Measurements from ENCODE around the gene CARD11.

The CARD11 gene

DNA sequence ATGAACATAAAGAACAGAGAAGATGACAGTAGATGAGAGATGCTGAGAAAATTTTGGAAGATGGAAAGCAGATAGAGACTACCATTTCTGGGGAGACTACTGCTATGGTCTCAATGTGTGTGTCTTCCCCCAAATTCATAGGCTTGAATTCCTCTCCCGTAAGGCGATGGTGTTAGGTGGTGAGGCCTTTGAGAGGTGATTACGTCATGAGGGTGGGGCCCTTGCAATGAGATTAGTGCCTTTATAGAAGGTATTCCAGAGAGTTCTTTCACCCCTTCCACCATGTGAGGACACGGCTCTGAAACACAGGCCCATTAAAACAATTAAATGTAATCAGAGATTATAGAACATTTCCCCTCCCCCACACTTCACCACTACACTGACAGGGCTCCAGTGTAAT, 23.9 kb downstream of the CARD11 start:
- DNase-seq, result no peak

DNA sequence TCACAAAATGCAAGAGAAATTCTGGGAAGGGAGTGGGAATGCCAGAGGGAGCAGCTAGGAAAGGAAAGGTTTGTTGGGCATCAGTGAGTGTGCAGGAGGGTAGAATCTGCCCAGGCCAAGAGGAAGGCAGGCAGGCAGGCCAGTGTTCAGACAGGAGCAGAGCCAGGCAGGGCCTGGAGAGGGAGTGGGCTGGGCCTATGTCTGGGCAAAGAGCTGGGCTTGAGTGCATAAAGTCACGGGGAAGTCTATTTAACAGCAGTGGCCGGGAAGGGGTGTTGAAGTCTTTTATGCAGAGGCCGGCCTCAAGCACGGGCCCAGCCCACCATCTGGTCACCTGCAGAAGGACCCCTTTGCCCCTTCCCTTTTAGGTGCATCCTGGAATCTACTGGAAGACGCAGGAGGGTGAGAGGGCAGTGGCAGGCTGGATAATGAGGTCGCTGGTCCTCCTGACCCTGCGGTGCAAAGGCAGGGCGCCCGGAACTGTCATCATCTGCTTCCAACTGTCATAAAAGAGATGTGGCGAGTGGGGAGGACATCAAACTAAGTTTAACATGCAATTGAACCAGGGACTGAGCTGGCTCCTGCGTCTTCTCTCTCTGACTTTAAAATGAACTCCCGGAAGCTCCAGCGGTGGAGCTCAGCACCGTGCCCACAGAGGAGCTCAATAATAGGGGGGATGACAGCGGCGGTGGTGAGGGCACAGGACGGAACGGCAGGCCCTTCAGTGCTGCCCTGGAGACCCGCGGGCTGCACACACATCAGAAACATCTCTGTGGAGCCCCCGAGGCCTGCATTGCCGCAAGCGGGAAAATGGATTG, 29.5 kb downstream of the CARD11 start:
- no peak for DNase-seq

DNA sequence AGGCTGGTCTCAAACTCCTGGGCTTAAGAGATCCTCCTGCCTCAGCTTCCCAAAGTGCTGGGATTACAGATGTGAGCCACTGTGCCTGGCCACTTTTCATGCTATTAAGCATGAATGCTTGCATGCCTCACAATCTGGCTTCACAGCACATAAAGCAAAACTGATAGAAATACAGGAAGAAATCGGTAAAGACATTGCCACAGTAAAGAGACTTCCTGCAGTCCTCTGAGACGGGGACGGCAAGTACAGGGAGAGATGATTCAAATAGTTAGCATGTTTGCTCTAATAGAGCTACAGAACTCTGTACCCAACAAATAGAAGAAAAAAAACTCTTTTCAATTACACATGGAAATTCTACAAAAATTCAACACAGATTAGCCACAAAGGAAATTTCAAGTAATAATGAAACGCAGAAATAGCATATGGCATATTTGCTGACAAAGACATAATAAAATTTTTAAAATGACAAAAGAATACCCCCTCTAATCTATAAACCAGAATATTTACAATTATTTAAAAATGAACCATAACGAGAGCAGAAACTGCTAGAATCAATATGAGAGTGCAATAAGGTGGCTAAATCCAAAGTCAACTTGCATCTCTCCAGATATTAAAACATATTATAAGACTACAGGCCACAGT, 32.3 kb downstream of the CARD11 start:
- no peak for DNase-seq

DNA sequence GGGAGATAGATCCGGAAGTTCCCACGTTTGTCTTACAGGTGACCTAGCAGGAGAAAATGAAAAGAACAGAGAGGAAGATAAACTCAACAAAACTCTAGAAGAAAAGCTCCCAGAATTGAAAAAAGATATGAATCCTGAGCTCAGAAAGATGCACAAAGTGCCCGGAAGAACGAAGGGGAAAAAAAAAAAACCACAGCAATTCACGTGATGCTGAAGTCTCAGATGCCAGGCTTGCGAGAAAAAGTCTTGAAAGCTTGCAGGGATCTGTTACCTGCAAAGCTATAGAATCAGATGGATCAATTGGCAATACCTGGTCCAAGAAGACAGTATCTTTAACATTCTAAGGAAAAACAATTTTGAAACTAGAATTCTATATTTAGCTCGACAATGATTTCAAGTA, 33.5 kb downstream of the CARD11 start:
- DNase-seq, result no peak

DNA sequence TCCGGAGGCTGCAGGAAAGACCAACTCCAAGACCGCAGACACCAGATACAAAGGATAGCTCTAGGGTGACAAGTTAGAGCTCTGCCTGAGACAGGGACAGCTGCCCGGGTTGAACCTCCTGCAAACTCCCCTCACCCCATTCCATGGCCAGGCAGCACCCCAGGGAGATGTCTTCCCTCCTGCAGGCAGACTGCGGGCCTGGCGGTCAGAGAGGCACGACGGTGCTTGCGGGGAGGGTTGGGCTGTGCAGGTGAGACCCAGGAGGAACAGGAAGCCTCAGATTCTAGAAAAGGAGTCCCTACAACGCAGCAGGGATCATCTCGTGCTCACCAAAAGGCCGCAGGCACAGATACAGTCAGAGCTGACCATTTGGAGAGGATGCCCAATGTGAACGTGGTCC, 34.6 kb downstream of the CARD11 start:
- no peak for DNase-seq

DNA sequence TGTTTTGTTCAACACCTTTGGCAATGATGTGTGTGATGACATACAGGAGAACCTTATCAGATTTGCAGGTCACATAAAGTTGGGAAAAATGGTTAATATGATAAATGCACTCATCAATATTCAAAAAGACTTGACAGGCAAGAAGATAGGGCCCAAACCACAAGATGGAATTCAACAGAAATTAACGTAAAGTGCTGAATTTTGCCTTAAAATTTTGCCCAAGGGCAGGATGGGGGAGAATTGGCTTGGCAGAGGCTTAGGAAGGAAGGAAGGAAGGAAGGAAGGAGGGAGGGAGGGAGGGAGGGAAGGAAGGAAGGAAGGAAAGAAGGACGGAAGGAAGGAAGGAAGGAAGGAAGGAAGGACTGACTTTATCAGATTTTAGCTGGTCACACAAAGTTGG, 35.3 kb downstream of the CARD11 start:
- DNase-seq, result no peak

DNA sequence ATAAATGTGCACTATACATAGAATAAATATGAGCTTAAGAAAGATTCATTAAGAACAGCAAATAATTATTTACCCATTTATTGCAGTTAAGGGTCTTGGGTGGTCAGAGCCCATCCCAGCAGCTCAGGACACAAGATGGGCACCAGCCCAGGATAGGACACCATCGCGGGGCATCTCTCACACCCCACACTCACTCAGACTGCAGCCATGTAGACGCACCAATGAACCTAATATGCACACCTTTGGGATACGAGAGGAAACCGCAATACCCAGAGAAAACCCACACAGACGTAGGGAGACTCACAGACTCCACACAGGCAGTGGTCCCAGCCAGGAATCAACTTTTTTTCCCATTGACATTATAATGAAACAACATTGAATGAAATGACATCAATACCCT, 36.0 kb downstream of the CARD11 start:
- no peak for DNase-seq

DNA sequence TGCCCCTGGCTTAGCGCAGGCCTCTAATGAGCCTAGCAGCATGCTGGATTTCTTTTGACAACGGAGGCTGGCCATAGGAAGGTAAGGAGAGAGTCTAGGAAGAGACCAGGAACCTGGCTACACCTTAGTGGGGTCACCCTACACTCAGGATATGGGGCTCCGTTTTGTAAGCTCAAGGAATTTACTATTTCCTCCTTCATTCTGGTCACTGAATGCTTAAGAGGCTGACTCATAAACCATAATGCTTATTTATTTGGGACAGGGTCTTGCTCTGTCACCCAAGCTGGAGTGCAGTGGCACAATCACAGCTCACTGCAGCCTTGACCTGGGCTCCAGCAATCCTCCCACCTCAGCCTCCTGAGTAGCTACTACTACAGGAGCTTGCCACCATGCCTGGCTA, 38.4 kb downstream of the CARD11 start:
- DNase-seq, result no peak

DNA sequence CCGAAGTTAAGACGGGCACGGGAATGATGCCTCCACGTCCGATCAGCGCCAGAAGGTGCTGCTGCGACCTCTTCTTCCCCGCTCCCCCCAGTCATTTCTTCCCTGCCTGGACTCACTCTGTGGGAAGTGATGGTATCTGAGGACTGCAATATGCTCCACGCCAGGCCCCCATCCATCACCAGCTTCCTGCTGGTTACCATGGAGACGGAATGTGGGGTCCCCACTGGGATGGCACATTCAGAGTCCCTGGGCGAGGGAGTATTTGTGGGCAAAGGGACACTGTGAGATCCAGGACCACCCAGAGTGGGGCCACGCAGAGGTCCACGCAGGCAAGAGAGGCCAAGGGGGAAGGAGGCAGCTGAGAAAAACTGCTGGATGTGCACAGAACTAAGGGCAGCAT, 39.7 kb downstream of the CARD11 start:
- no peak for DNase-seq

DNA sequence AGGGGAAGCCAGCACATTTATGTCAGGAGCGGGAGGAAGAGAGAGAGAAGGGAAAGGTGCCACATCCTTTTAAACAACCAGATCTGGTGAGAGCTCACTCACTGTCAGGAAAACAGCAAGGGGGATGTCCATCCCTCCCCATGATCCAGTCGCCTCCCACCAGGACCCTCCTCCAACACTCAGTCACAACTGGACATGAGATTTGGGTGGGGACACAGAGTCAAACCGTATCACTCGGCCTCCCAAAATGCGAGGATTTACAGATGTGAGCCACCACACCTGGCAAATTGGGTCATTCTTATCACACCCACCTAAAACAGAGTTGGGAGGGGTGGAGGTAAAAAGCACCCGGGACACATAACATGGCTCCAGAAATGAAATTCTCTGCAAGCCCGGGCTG, 41.0 kb downstream of the CARD11 start:
- no peak for DNase-seq

DNA sequence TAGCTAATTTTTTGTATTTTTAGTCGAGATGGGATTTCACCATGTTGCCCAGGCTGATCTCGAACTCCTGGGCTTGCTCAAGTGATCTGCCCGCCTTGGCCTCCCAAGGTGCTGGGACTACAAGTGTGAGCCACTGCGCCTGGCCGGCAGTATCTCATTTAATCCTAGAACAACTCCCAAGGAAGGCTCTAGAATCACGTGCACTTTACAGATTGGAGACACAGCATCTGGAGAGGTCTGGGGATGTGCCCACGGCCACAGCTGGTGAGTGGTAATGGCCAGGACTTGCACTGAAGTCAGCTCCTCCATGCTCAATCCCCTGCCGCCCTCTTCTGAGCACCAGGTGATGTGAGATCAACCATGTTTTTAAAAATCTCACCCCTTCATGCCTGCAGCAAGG, 43.1 kb downstream of the CARD11 start:
- DNase-seq, result no peak

DNA sequence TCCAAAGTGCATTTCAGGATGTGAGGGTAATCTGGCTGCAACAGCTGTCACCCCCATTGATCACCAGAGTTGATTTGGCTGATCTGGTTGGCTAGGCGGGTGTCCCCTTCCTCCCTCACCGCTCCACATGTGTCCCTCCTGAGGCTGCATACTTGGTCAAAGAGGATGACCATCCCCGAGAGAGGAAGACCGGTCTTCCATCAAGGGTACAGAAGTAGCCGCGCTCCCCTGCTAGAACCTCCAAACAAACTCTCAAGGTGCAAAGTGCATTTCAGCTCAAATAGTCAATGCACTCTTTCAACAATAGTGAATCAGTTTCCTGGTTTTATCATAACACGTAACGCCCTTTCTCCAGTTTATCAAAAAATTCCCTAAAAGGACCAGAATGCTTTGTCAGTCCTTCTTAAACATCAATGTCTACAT, 44.6 kb downstream of the CARD11 start:
- no peak for DNase-seq

DNA sequence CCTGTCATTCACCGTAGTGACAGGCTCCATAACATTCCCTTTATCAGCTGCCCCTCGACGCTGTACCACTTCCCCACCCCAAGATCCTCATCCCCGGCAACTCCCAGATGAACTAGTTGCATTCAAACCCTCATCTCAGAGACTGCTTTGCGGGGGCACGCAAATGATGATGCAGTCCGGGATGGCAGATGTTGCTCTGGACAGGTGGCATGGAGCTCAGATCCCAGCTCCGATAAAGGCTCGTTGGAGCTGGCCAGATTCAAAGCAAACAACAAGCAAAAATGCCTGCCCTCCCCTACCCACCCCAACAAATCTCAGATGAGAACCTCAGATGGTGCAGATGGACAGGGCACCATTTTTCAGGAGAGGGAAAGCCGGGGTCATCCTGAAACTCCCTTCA, 46.7 kb downstream of the CARD11 start:
- no peak for DNase-seq

DNA sequence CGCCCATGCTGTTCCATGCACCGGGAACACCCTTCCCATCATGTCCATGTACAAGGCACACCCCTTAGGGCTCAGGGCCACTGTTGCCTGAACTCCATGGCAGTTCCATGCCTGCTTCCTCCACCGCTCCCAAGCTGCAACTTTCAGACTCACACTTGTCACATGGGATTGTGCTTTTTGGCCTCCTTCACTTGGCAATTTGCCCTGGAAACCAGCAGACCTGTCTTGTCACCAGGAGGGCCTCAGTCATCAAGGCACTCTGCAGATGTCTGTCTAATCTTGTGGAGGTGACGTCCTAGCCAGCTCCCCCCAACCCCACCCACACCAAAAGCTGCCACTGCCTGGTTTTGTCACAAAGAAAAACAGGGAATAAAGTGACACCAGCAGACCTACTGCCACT, 47.5 kb downstream of the CARD11 start:
- no peak for DNase-seq

DNA sequence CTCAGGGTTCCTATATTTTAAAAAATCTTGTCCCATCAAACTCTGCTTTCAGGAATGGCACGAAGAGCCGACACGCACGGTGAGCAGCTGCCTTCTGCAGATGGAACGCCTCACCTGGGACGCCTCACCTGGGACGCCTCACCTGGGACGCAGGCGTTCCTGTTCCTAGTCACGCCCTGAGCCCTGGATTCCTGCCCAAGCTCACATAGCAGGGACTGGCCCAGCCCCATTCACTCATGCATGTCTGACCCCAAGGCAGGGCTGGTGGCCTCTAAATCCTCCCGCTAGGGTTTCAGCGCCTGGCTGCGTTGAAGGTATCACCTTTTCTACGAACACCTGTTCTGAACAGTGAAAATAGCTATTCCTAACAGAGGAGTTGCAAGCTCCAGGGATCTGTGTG, 49.8 kb downstream of the CARD11 start:
- no peak for DNase-seq

DNA sequence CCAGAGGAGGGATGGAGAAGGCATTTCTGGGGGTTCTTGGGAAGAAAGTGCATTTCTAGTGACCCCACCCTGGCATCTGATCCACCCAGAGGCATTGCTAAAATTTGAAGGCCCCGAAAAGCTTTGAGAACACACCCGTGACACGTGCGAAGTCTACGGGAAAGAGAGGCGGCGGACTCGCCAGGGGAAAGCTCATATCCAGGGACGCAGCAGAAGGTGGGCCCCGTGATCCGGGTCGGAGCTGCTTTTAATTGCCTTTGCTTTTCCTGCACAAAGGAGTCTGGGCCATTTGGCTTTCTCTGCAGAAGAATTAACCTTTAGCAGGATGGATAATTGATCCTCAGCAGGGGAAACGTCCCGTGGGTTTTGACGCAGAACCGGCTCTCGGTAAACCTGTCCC, 50.3 kb downstream of the CARD11 start:
- DNase-seq, result no peak

DNA sequence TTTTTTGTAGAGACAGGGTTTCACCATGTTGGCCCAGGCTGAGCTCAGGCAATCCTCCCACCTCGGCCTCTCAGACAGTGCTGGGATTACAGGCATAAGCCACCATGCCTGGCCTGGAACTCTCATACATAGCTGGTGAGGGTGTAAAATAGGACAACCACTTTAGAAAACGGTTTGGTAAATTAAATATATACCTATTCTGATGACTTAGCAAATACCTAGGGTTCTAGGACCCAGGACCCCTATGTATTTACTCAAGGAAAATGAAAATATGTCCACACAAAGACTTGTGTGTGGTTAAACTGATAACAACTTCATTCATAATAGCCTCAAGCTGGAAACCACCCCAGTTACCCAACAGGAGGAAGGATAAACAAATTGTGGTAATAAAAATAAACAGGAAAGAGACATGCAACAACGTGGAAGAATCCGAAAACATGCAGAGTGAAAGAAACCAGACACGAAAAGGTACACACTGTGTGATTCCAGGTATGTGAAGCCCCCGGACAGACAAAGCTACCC, 52.7 kb downstream of the CARD11 start:
- DNase-seq, result no peak

DNA sequence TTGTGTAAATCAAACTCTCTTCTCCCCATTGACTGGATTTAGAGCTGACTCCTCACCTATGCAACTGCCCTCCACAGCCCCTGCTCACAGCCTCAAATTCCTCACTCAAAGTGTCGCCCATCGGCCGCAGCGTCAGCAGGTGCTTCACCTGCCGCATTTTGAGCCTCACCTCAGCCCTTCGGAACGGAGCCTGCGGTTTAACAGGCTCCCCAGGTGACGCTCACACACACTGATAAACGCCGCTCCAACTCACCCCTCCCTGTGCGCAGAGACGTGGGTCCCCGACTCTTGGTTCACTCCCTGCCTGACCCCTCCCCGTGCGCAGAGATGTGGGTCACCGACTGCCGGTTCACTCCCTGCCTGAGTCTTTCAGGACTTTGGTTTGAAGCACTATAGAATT, 57.1 kb downstream of the CARD11 start:
- no peak for DNase-seq

DNA sequence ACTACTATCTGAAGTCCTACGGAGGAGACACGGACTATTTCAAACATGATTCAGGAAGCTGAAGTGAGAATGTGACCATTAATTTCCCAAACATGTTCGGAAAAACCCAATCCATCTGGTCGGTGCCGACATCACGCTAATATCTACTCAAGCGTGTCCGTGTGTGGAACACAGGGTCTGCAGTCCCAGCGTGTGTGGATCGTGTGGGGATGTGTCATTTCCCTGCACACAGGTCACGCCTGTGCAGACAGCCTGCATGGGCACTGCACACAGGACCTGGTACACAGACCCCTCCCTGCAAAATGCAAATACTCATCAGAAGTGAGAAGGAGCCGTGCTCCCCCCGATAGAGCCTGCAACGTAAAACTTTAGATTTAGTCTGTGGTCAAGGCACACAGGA, 57.8 kb downstream of the CARD11 start:
- no peak for DNase-seq

DNA sequence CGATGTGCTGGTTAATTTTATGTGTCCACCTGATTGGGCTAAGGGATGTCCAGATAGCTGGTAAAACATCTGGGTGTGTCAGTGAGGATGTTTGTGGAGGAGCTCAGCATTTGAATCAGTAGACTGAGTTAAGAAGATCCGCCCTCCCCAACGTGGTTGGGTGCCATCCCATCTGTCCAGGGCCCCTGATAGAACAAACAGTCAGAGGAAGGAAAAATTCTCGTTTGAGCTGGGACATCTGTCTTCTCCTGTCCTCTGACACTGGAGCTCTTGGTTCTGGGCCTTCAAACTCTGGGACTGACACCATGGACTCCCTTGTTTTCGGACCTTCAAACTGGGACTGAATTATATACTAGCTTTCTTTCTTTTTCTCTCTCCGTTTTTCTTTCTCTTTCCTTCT, 59.6 kb downstream of the CARD11 start:
- no peak for DNase-seq

DNA sequence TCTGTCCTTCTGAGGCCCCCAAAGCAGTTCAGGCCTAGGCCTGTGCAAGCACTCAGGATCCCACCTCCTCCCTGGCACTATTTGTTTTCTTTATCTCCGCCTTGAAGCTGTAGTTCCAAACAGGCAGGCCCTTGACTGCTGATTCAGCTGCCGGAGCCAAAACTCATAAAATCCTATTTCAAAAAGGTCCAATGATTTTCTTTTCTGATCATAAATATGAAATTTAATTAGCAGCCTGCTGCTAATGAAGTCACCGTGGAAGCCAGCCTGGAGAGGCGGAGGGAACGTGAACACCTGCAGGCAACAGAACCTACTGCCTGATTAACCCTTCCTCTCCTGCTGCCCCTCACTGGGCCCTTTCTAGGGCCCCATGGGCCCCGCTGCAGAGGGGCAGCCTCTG, 60.1 kb downstream of the CARD11 start:
- no peak for DNase-seq

DNA sequence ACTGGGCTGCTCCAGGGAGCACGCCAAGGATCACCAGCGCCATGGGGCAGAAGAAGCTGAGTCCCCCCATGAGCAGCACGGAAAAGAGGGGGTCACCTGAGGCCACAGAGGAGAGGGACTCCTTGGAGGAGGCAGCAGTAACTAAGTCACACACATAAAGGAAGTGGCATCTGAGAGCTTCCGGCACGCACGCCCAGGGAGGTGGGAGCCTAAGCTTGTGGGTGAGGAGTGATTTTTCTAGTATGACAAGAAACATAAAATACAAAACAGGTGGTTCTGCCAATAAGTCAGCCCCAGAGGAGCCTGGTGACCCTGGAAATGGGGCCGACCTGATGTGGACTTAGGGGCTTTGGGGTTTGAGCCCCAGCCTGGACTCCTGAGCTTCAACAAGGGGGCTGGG, 60.8 kb downstream of the CARD11 start:
- no peak for DNase-seq

DNA sequence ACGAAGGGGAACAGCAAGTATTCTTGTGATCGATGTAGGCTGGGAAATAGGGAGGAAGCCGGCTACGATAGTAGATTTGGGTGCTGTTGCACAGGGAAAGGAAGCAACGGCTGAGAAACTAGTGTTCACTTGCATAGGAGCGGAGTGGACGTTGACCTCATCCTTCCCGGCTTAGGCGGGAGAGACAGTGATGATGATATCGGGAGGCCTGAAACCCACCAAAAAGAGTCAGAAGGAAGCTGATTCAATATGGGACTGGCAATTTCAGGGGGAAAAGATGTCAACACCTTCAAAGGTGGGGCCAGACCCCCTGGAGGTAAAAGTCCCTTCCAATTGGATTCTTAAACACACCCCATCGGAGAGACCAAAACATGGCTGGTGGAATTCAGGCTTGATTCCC, 61.3 kb downstream of the CARD11 start:
- DNase-seq, result no peak

DNA sequence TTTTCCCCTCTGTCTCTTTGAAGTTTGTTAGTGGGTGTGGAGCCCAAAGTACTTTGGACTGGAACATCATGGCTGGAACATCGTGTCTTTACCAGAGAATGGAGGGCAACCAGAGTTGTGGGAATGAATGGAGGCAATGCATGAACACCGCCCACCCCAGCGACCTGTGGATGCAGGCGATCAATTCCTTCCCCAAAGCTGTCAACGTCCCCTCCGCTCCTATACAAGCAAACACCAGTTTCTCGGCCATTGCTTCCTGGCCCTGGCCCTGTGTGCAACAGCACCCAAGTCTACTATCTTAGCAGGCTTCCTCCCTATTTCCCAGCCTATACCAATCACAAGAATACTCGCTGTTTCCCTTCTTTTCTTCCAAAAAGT, 62.6 kb downstream of the CARD11 start:
- no peak for DNase-seq
